Measurements from ENCODE around the gene SLC7A14.

- TF ChIP-seq, protein P1, sequence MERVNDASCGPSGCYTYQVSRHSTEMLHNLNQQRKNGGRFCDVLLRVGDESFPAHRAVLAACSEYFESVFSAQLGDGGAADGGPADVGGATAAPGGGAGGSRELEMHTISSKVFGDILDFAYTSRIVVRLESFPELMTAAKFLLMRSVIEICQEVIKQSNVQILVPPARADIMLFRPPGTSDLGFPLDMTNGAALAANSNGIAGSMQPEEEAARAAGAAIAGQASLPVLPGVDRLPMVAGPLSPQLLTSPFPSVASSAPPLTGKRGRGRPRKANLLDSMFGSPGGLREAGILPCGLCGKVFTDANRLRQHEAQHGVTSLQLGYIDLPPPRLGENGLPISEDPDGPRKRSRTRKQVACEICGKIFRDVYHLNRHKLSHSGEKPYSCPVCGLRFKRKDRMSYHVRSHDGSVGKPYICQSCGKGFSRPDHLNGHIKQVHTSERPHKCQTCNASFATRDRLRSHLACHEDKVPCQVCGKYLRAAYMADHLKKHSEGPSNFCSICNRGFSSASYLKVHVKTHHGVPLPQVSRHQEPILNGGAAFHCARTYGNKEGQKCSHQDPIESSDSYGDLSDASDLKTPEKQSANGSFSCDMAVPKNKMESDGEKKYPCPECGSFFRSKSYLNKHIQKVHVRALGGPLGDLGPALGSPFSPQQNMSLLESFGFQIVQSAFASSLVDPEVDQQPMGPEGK (CRISPR knock-in tag; IDR thresholded peaks at IDR 0.05; ENCODE audit: borderline replicate concordance): no peak
- no peak for TF ChIP-seq RARB (CRISPR knock-in tag; IDR thresholded peaks at IDR 0.05)
- TF ChIP-seq, protein P2, sequence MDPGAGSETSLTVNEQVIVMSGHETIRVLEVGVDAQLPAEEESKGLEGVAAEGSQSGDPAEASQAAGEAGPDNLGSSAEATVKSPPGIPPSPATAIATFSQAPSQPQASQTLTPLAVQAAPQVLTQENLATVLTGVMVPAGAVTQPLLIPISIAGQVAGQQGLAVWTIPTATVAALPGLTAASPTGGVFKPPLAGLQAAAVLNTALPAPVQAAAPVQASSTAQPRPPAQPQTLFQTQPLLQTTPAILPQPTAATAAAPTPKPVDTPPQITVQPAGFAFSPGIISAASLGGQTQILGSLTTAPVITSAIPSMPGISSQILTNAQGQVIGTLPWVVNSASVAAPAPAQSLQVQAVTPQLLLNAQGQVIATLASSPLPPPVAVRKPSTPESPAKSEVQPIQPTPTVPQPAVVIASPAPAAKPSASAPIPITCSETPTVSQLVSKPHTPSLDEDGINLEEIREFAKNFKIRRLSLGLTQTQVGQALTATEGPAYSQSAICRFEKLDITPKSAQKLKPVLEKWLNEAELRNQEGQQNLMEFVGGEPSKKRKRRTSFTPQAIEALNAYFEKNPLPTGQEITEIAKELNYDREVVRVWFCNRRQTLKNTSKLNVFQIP (CRISPR knock-in tag; IDR thresholded peaks at IDR 0.05; ENCODE audit: borderline replicate concordance, low read depth): no peak
- TF ChIP-seq OSR1 (CRISPR knock-in tag; IDR thresholded peaks at IDR 0.05): no peak
- no peak for TF ChIP-seq ZNF8 (CRISPR knock-in tag; IDR thresholded peaks at IDR 0.05)
- TF ChIP-seq ZFP3 (CRISPR knock-in tag; IDR thresholded peaks at IDR 0.05): no peak
- no peak for TF ChIP-seq SNAI2 (CRISPR knock-in tag; IDR thresholded peaks at IDR 0.05)
- TF ChIP-seq, protein P3, sequence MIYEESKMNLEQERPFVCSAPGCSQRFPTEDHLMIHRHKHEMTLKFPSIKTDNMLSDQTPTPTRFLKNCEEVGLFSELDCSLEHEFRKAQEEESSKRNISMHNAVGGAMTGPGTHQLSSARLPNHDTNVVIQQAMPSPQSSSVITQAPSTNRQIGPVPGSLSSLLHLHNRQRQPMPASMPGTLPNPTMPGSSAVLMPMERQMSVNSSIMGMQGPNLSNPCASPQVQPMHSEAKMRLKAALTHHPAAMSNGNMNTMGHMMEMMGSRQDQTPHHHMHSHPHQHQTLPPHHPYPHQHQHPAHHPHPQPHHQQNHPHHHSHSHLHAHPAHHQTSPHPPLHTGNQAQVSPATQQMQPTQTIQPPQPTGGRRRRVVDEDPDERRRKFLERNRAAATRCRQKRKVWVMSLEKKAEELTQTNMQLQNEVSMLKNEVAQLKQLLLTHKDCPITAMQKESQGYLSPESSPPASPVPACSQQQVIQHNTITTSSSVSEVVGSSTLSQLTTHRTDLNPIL (CRISPR knock-in tag; IDR thresholded peaks at IDR 0.05; ENCODE audit: low read depth): no peak
- TF ChIP-seq PPARA (CRISPR knock-in tag; IDR thresholded peaks at IDR 0.05; ENCODE audit: borderline replicate concordance): no peak
- no peak for TF ChIP-seq ARNTL (CRISPR knock-in tag; IDR thresholded peaks at IDR 0.05; ENCODE audit: borderline replicate concordance, low read depth)
- TF ChIP-seq, protein P4, sequence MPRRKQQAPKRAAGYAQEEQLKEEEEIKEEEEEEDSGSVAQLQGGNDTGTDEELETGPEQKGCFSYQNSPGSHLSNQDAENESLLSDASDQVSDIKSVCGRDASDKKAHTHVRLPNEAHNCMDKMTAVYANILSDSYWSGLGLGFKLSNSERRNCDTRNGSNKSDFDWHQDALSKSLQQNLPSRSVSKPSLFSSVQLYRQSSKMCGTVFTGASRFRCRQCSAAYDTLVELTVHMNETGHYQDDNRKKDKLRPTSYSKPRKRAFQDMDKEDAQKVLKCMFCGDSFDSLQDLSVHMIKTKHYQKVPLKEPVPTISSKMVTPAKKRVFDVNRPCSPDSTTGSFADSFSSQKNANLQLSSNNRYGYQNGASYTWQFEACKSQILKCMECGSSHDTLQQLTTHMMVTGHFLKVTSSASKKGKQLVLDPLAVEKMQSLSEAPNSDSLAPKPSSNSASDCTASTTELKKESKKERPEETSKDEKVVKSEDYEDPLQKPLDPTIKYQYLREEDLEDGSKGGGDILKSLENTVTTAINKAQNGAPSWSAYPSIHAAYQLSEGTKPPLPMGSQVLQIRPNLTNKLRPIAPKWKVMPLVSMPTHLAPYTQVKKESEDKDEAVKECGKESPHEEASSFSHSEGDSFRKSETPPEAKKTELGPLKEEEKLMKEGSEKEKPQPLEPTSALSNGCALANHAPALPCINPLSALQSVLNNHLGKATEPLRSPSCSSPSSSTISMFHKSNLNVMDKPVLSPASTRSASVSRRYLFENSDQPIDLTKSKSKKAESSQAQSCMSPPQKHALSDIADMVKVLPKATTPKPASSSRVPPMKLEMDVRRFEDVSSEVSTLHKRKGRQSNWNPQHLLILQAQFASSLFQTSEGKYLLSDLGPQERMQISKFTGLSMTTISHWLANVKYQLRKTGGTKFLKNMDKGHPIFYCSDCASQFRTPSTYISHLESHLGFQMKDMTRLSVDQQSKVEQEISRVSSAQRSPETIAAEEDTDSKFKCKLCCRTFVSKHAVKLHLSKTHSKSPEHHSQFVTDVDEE (CRISPR knock-in tag; IDR thresholded peaks at IDR 0.05): no peak
- no peak for TF ChIP-seq ZFP30 (CRISPR knock-in tag; IDR thresholded peaks at IDR 0.05)
- no peak for TF ChIP-seq ZNF565 (CRISPR knock-in tag; conservative IDR thresholded peaks at IDR 0.05; ENCODE audit: low read depth)
Observed at GRCh38 chr3:170528726-170529125, 57.1 kb downstream of the SLC7A14 start.

All from SK-N-SH treated with all-trans-retinoic acid at 6 μM for 48 hours (cell line).